Embryonic facial prominence (tissue), 1 donor: ENCODE data around the gene HMGN4.

Source experiments
- DNase-seq: peaks from one replicate; pipeline ENCODE4 v3.0.0-alpha.2; 2016; ENCODE audit errors: extremely low spot score

HMGN4 gene

DNA sequence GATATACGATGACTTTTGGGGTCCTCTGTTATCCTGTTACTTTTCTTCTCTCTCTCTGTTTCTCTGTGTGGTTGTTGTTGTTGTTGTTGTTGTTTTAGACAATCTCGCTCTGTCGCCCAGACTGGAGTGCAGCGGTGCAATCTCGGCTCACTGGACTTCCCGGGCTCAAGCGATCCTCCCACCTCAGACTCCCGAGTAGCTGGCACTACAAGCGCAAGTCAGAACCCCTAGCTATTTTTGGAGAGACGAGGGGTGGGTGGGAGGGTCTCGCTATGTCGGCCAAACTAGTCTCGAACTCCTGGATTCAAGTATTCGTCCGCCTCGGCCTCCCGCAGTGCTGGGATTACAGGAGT, 39.5 kb downstream of the HMGN4 start:
- no peak for DNase-seq

- no peak for DNase-seq
Observed at GRCh38 chr6:26578279-26578678, 40.1 kb downstream of the HMGN4 start.

GRCh38 chr6:26578741-26579140, 40.6 kb downstream of the HMGN4 start:
- DNase-seq, result no peak

- DNase-seq, result no peak
Observed at GRCh38 chr6:26581164-26581915, 43.2 kb downstream of the HMGN4 start.

GRCh38 chr6:26588965-26589364, 50.8 kb downstream of the HMGN4 start:
- DNase-seq, result no peak

- DNase-seq, result no peak
Observed at GRCh38 chr6:26592649-26593048, 54.5 kb downstream of the HMGN4 start.

- no peak for DNase-seq
Observed at GRCh38 chr6:26593278-26594130, 55.3 kb downstream of the HMGN4 start.

DNA sequence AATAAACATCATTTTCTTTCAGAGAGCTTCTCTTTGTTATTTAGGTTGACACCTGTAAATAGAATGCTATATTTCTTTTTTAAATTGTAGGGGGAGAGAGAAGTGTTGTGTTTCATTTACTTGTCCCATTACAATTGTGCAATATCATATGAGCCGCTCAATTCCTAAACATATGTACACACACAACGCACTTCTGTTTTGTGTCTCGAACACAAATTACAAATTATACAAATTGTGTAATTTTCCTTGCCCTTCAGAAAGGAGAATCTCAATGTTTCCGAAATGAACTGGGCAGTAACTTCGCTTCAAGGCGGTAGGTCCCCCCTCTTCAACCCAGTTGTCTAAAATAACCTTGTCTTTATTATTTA, 55.9 kb downstream of the HMGN4 start:
- DNase-seq, result no peak

- no peak for DNase-seq
Observed at GRCh38 chr6:26594730-26595632, 56.8 kb downstream of the HMGN4 start.

GRCh38 chr6:26595669-26596269, 57.6 kb downstream of the HMGN4 start:
- peak; percentile 71 for DNase-seq
